ENCODE results near the gene MROH2A.
"Not testable (repeated sequence)": the region's sequence is repeated elsewhere in the genome, so short reads cannot be mapped to it uniquely, and the experiment has no call there.

- not testable (repeated sequence) for TF ChIP-seq CTCF (IDR thresholded peaks at IDR 0.05; ENCODE audit: low read depth, low read length); EZH2phosphoT487 (IDR thresholded peaks at IDR 0.05; ENCODE audit: low read depth)
Observed at GRCh38 chr2:233750689-233751088, 27.4 kb upstream of the MROH2A start.
